HEK293 (cell line): ENCODE data around the gene FAM3C.
A peak's percentile ranks its signal among the peaks of the same experiment; 100 is the strongest.

ENCODE experiments used
- CTCF ChIA-PET: fragments of 350-600 bp; formaldehyde crosslinking; extraction: SDS; loops from one replicate; lab custom pipeline; 2021; ENCODE audit warnings: antibody characterized with exemption; lab: Yijun Ruan, JAX
- POLR2A ChIA-PET: fragments of 300-600 bp; formaldehyde crosslinking; extraction: SDS; loops from one replicate; lab custom pipeline; 2020; ENCODE audit warnings: antibody characterized with exemption, inconsistent platforms; lab: Yijun Ruan, JAX
- H3K27ac ChIP-seq: fragments of 200-500 bp; sonication (Bioruptor generic); 2 replicates; pipeline ENCODE4 v1.5.1; 2014; ENCODE audit warnings: low read depth, low read length, control low read depth, inconsistent platforms; ENCODE audit errors: extremely low read depth
- H3K36me3 ChIP-seq, 2 experiments: fragments of 200-500 bp in 1 of 2; sonication (Bioruptor generic) in 1 of 2; 1 replicate in 1 of 2; 2 replicates in 1 of 2; pipeline ENCODE4 v1.5.1; 2014 to 2017; ENCODE audit warnings: inconsistent platforms in 2 of 2, low read length in 2 of 2; ENCODE audit not compliant: control insufficient read depth in 2 of 2, insufficient read depth in 1 of 2
- H3K4me1 ChIP-seq: fragments of 200-500 bp; sonication (Bioruptor generic); 2 replicates; pipeline ENCODE4 v1.5.1; 2014; ENCODE audit warnings: mild to moderate bottlenecking, low read length, inconsistent platforms; ENCODE audit not compliant: control insufficient read depth, insufficient read depth
- H3K4me3 ChIP-seq: 2 replicates; pipeline ENCODE4 v1.5.1; 2011; ENCODE audit warnings: low read depth, mild to moderate bottlenecking, control low read depth, low read length, moderate library complexity
- H3K9me3 ChIP-seq: fragments of 200-500 bp; sonication (Bioruptor generic); 2 replicates; pipeline ENCODE4 v1.5.1; 2014; ENCODE audit warnings: low read depth, low read length, inconsistent platforms; ENCODE audit not compliant: control insufficient read depth, insufficient read depth
- ELK4 ChIP-seq: IDR thresholded peaks from 2 replicates; pipeline ENCODE4 v1.6.1; 2011; ENCODE audit warnings: mild to moderate bottlenecking, low read depth, low read length, borderline replicate concordance
- GLI4 ChIP-seq: fragments of 450-650 bp; formaldehyde crosslinking; IDR thresholded peaks from 2 replicates; pipeline ENCODE4 v1.5.1; 2016; ENCODE audit warnings: missing biosample characterization, missing genetic modification characterization
- IKZF3 ChIP-seq: fragments of 450-650 bp; IDR thresholded peaks from 2 replicates; pipeline ENCODE4 v1.5.0; 2018; ENCODE audit warnings: missing biosample characterization, mild to moderate bottlenecking, missing genetic modification characterization, moderate library complexity
- PATZ1 ChIP-seq: fragments of 450-650 bp; formaldehyde crosslinking; IDR thresholded peaks from 2 replicates; pipeline ENCODE4 v1.5.1; 2016; ENCODE audit warnings: missing biosample characterization, missing genetic modification characterization
- PRDM1 ChIP-seq: fragments of 450-650 bp; formaldehyde crosslinking; IDR thresholded peaks from 2 replicates; pipeline ENCODE4; 2016; ENCODE audit warnings: missing biosample characterization, missing genetic modification characterization
- PRDM6 ChIP-seq: fragments of 450-650 bp; formaldehyde crosslinking; IDR thresholded peaks from 2 replicates; pipeline ENCODE4 v1.5.1; 2017; ENCODE audit warnings: missing biosample characterization, missing genetic modification characterization
- ZBTB17 ChIP-seq: fragments of 450-650 bp; formaldehyde crosslinking; IDR thresholded peaks from 2 replicates; pipeline ENCODE4 v1.5.1; 2016; ENCODE audit warnings: missing biosample characterization, missing genetic modification characterization
- ZBTB20 ChIP-seq: fragments of 450-650 bp; formaldehyde crosslinking; IDR thresholded peaks from 2 replicates; pipeline ENCODE4 v1.5.1; 2016; ENCODE audit warnings: missing biosample characterization, missing genetic modification characterization
- ZBTB48 ChIP-seq: fragments of 450-650 bp; formaldehyde crosslinking; IDR thresholded peaks from 2 replicates; pipeline ENCODE4 v1.5.1; 2016; ENCODE audit warnings: missing biosample characterization, missing genetic modification characterization
- ZFP41 ChIP-seq: fragments of 450-650 bp; formaldehyde crosslinking; IDR thresholded peaks from 2 replicates; pipeline ENCODE4 v1.5.1; 2016; ENCODE audit warnings: missing biosample characterization, missing genetic modification characterization, borderline replicate concordance
- ZFP69B ChIP-seq: fragments of 450-650 bp; formaldehyde crosslinking; IDR thresholded peaks from 2 replicates; pipeline ENCODE4 v1.5.1; 2016; ENCODE audit warnings: missing biosample characterization, missing genetic modification characterization
- ZNF184 ChIP-seq: fragments of 450-650 bp; IDR thresholded peaks from 2 replicates; pipeline ENCODE4 v1.5.1; 2018; ENCODE audit warnings: missing biosample characterization, mild to moderate bottlenecking, missing genetic modification characterization
- ZNF248 ChIP-seq: fragments of 450-650 bp; formaldehyde crosslinking; IDR thresholded peaks from 2 replicates; pipeline ENCODE4 v1.5.1; 2017; ENCODE audit warnings: missing biosample characterization, missing genetic modification characterization
- ZNF274 ChIP-seq, 2 experiments: fragments of 200-500 bp in 1 of 2; fragments of 450-650 bp in 1 of 2; sonication (Bioruptor generic) in 1 of 2; formaldehyde crosslinking in 1 of 2; IDR thresholded peaks; 2 replicates each; pipeline versions ENCODE4 v1.5.1 to v1.6.1; 2014 to 2016; ENCODE audit warnings: borderline replicate concordance in 1 of 2, inconsistent platforms in 1 of 2, low read length in 1 of 2, missing biosample characterization in 1 of 2, missing genetic modification characterization in 1 of 2
- ZNF302 ChIP-seq: fragments of 450-650 bp; formaldehyde crosslinking; IDR thresholded peaks from 2 replicates; pipeline ENCODE4 v1.5.1; 2016; ENCODE audit warnings: missing biosample characterization, missing genetic modification characterization, low read depth
- ZNF510 ChIP-seq: fragments of 450-650 bp; formaldehyde crosslinking; IDR thresholded peaks from 2 replicates; pipeline ENCODE4 v1.5.1; 2018; ENCODE audit warnings: mild to moderate bottlenecking, missing genetic modification characterization, missing biosample characterization; ENCODE audit not compliant: insufficient replicate concordance
- ZNF529 ChIP-seq: fragments of 450-650 bp; formaldehyde crosslinking; IDR thresholded peaks from 2 replicates; pipeline ENCODE4 v1.5.1; 2017; ENCODE audit warnings: missing genetic modification characterization, missing biosample characterization; ENCODE audit not compliant: insufficient replicate concordance
- ZNF76 ChIP-seq: fragments of 450-650 bp; formaldehyde crosslinking; IDR thresholded peaks from 2 replicates; pipeline ENCODE4; 2016; ENCODE audit warnings: low read depth, missing biosample characterization, missing genetic modification characterization, borderline replicate concordance
- ZNF792 ChIP-seq: fragments of 450-650 bp; formaldehyde crosslinking; IDR thresholded peaks from 2 replicates; pipeline ENCODE4 v1.5.1; 2016; ENCODE audit warnings: missing biosample characterization, missing genetic modification characterization
- TF ChIP-seq, protein P1 (sequence below): fragments of 450-650 bp; formaldehyde crosslinking; IDR thresholded peaks from 2 replicates; pipeline ENCODE4 v1.5.1; 2016; ENCODE audit warnings: missing biosample characterization, missing genetic modification characterization
- TF ChIP-seq, protein P2 (sequence below): fragments of 450-650 bp; formaldehyde crosslinking; IDR thresholded peaks from 2 replicates; pipeline ENCODE4 v1.5.1; 2016; ENCODE audit warnings: missing biosample characterization, missing genetic modification characterization

Gene FAM3C

DNA sequence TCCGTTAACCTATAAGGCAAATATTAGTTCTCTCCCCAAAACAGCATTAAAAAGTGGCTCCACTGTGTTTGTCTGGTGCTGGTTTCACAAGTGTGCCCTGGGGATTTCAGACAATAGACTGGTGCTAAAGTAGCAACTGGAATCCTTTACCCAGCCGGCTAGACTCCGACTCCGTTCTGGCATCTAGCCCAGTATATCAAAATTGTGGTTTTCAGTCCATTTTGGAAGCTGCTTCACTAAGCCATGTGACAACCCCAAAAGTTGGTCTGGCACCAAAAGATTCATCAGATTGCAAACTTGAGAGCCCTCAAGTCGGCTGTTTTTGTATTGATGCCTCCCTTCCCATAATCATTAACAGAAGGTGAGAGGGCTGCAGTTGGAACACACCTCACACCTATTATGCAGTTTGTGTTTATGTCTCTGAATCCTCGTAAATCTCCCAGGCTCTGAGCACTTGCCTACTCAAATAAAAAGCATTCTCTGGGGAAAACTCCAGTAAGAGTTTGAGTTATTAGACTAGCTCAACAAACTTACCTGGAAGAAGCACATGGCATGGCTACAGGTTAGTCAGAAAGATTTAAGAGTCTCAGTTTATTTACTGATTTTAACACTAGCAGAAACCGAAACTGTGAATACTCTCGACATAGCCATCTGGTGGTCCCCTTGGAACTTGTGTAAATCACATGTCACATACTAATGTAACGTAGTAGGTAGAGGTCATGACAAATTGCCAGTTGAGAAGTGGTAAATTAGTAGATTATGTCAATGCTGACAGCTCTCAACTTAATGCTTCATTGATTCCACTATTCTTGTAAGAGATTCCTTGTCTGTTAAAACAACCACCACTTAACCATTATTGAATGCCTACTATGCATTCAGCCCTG, 82.1 kb downstream of the FAM3C start (continued):
- TF ChIP-seq PRDM6 (tag by site-specific recombination) (peak; percentile 96), ZNF274 (IDR thresholded peaks at IDR 0.05; ENCODE audit: low read length) (no peak), ZNF274 (tag by site-specific recombination; IDR thresholded peaks at IDR 0.05; ENCODE audit: borderline replicate concordance) (no peak), ELK4 (no peak), ZNF184 (peak; percentile 46)
- TF ChIP-seq, protein P1, sequence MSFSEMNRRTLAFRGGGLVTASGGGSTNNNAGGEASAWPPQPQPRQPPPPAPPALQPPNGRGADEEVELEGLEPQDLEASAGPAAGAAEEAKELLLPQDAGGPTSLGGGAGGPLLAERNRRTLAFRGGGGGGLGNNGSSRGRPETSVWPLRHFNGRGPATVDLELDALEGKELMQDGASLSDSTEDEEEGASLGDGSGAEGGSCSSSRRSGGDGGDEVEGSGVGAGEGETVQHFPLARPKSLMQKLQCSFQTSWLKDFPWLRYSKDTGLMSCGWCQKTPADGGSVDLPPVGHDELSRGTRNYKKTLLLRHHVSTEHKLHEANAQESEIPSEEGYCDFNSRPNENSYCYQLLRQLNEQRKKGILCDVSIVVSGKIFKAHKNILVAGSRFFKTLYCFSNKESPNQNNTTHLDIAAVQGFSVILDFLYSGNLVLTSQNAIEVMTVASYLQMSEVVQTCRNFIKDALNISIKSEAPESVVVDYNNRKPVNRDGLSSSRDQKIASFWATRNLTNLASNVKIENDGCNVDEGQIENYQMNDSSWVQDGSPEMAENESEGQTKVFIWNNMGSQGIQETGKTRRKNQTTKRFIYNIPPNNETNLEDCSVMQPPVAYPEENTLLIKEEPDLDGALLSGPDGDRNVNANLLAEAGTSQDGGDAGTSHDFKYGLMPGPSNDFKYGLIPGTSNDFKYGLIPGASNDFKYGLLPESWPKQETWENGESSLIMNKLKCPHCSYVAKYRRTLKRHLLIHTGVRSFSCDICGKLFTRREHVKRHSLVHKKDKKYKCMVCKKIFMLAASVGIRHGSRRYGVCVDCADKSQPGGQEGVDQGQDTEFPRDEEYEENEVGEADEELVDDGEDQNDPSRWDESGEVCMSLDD, result no peak

DNA sequence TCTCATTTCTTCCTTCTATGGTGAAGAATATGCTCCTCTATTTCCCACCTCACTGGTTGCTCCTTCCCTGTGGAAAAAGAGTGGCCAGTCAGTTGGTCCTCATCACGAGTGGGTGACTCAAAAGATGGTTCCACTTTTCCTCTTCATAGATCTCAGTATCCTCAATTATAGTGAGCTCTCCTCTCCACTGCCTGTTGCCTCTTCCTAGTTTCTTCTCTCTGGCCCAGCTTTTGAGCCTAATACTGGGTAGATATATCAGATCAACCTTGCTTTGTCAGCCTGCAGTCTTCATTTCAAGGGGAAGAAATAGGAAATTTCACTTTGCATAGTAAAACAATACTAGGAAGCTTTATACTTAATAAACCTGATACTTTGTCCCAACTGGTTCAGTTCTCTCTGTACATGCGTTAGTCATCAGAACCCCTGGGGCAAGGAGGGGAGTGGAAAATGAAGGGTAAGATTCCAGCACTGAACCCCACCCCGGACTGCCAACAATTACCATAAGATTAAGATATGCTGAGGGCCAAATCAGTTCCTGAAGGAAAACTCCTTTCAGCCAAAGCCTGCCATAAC, 82.8 kb downstream of the FAM3C start:
- Histone ChIP-seq H3K4me1 (peaks cover 9% of the 10 kb centered on the region), H3K36me3 (no peaks in the 10 kb centered on the region), H3K27ac (peak overlapping the region; percentile 90), H3K4me3 (peak overlapping the region; percentile 11; the same call in 1 of the 2 replicates), H3K9me3 (no peaks in the 10 kb centered on the region; the same call in 1 of the 2 replicates)
- CTCF ChIA-PET, result interaction anchor here (1.3 kb wide), 1 partner anchor 16 kb away, joined by 5 read pairs; no protein-coding TSS in a partner anchor
- POLR2A ChIA-PET, result no interaction called here
- TF ChIP-seq ZNF76 (no peak), ZBTB20 (tag by site-specific recombination) (peak; percentile 58; the same call in 1 of the 2 replicates), PATZ1 (peak; percentile 60), ZFP41 (tag by site-specific recombination) (no peak), ZBTB48 (tag by site-specific recombination) (no peak), PRDM1 (tag by site-specific recombination) (0 out of 2 replicates have a peak, but pooled peaks have one; percentile 10), ZNF302 (tag by site-specific recombination) (no peak), ZNF792 (tag by site-specific recombination) (no peak), IKZF3 (peak; percentile 56; the same call in 1 of the 2 replicates), ZNF248 (no peak), ZFP69B (tag by site-specific recombination) (no peak), ZNF529 (tag by site-specific recombination) (no peak), GLI4 (tag by site-specific recombination) (no peak), ZNF510 (tag by site-specific recombination) (no peak), ZBTB17 (tag by site-specific recombination) (no peak)
- TF ChIP-seq, protein P2, sequence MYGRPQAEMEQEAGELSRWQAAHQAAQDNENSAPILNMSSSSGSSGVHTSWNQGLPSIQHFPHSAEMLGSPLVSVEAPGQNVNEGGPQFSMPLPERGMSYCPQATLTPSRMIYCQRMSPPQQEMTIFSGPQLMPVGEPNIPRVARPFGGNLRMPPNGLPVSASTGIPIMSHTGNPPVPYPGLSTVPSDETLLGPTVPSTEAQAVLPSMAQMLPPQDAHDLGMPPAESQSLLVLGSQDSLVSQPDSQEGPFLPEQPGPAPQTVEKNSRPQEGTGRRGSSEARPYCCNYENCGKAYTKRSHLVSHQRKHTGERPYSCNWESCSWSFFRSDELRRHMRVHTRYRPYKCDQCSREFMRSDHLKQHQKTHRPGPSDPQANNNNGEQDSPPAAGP, result no peak
